ENCODE measurements around the gene ARHGAP32. TPM values are rescaled to one million over a fixed set of nuclear protein-coding genes. Genes with fewer than 3 reads are reported as not detected.

ARHGAP32 gene
- total and polyA plus RNA-seq, 2 donors (not counting 1 experiment from before 2014, with no cell fraction given): 4.0 to 9.6 TPM

DNA sequence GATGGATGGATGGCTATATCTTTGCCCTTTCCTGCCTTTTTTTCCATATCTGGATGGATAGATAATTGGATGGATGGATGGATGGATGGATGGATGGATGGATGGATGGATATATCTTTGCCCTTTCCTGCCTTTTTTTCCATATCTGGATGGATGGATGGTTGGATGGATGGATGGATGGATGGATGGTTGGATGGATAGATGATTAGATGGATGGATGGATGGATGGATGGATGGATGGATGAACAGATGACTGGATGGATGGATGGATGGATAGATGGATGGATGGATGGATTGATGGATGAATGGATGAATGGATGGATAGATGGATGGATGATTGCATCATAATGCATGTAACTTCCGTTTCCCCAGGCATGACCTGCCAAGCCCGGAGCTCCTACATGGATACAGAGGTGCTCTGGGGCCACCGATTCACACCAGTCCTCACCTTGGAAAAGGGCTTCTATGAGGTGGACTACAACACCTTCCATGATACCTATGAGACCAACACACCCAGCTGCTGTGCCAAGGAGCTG is 276.0 kb downstream of the ARHGAP32 start:
- Histone ChIP-seq H3K36me3 (ENCODE audit: control insufficient read depth, insufficient read depth, low read length) (no peaks in the 10 kb centered on the region), H2AFZ (ENCODE audit: low read length) (no peak overlapping the region), H3K4me3 (replicated peaks in 1 of 4; ENCODE audit: control extremely low read depth in 1 of 4, insufficient read depth in 1 of 4, low read depth in 3 of 4, low read length in 4 of 4) (no peak overlapping the region), H3K27me3 (ENCODE audit: control insufficient read depth, insufficient read depth, low read length) (peaks cover 3% of the 10 kb centered on the region), H3K79me2 (ENCODE audit: control insufficient read depth, insufficient read depth, low read length) (no peaks in the 10 kb centered on the region), H3K4me1 (ENCODE audit: control insufficient read depth, extremely low read depth, insufficient read depth, low read length) (no peaks in the 10 kb centered on the region), H3K9me3 (ENCODE audit: control insufficient read depth, insufficient read depth, low read depth, low read length) (no peaks in the 10 kb centered on the region), H3K4me2 (ENCODE audit: extremely low read depth, insufficient read depth, low read length) (no peak overlapping the region), H3K9ac (ENCODE audit: insufficient read depth, low read length) (no peak overlapping the region), H4K20me1 (ENCODE audit: control insufficient read depth, extremely low read depth, insufficient read depth, low read length) (no peaks in the 10 kb centered on the region), H3K27ac (ENCODE audit: insufficient read depth, low read length) (no peak overlapping the region)
- no peak for DNase-seq (ENCODE audit: low read depth in 2 of 2)
- TF ChIP-seq, protein P1, sequence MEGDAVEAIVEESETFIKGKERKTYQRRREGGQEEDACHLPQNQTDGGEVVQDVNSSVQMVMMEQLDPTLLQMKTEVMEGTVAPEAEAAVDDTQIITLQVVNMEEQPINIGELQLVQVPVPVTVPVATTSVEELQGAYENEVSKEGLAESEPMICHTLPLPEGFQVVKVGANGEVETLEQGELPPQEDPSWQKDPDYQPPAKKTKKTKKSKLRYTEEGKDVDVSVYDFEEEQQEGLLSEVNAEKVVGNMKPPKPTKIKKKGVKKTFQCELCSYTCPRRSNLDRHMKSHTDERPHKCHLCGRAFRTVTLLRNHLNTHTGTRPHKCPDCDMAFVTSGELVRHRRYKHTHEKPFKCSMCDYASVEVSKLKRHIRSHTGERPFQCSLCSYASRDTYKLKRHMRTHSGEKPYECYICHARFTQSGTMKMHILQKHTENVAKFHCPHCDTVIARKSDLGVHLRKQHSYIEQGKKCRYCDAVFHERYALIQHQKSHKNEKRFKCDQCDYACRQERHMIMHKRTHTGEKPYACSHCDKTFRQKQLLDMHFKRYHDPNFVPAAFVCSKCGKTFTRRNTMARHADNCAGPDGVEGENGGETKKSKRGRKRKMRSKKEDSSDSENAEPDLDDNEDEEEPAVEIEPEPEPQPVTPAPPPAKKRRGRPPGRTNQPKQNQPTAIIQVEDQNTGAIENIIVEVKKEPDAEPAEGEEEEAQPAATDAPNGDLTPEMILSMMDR (conservative IDR thresholded peaks at IDR 0.05 in 1 of 2, IDR thresholded peaks at IDR 0.05 in 1 of 2; ENCODE audit: low read depth in 1 of 2, low read length in 2 of 2): no peak
- no peak for TF ChIP-seq EZH2 (IDR thresholded peaks at IDR 0.05; ENCODE audit: low read length, missing control alignments)

DNA sequence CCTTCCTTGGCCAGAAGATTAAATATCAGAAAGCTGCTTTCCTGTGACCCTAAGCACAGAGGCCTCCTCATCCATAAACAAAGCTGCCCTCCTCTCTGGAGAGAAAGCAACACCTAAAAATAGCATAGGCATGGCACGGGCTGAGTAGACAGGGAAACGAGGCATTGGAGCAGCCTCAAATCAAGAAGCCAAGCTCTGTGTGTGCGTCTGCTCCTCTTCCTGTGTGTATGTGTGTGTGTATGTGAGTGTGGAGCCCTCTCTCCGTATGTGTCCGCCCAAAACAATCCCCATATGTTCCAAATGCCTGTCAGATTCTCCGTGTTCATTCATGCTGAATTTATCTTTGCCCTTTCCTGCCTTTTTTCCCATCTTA is 277.0 kb downstream of the ARHGAP32 start:
- H4K20me1 ChIP-seq (ENCODE audit: control insufficient read depth, extremely low read depth, insufficient read depth, low read length): no peaks in the 10 kb centered on the region
- H3K4me3 ChIP-seq (replicated peaks in 1 of 4; ENCODE audit: control extremely low read depth in 1 of 4, insufficient read depth in 1 of 4, low read depth in 3 of 4, low read length in 4 of 4): no peak overlapping the region
- no peak overlapping the region for H3K27ac ChIP-seq (ENCODE audit: insufficient read depth, low read length)
- no peak overlapping the region for H3K4me2 ChIP-seq (ENCODE audit: extremely low read depth, insufficient read depth, low read length)
- H3K79me2 ChIP-seq (ENCODE audit: control insufficient read depth, insufficient read depth, low read length): no peaks in the 10 kb centered on the region
- peaks cover 3% of the 10 kb centered on the region for H3K27me3 ChIP-seq (ENCODE audit: control insufficient read depth, insufficient read depth, low read length)
- no peaks in the 10 kb centered on the region for H3K9me3 ChIP-seq (ENCODE audit: control insufficient read depth, insufficient read depth, low read depth, low read length)
- no peak overlapping the region for H2AFZ ChIP-seq (ENCODE audit: low read length)
- no peak overlapping the region for H3K9ac ChIP-seq (ENCODE audit: insufficient read depth, low read length)
- no peaks in the 10 kb centered on the region for H3K4me1 ChIP-seq (ENCODE audit: control insufficient read depth, extremely low read depth, insufficient read depth, low read length)
- no peak for TF ChIP-seq EZH2 (IDR thresholded peaks at IDR 0.05; ENCODE audit: low read length, missing control alignments)
- TF ChIP-seq, protein P1 (conservative IDR thresholded peaks at IDR 0.05 in 1 of 2, IDR thresholded peaks at IDR 0.05 in 1 of 2; ENCODE audit: low read depth in 1 of 2, low read length in 2 of 2): no peak
- no peak for DNase-seq (ENCODE audit: low read depth in 2 of 2)
- no peaks in the 10 kb centered on the region for H3K36me3 ChIP-seq (ENCODE audit: control insufficient read depth, insufficient read depth, low read length)

Other genes with a start within 250 kb of the ARHGAP32 start
- gene TP53AIP1, start 249.5 kb downstream of the ARHGAP32 start, total RNA-seq: not detected in 2 replicates
- gene TP53AIP1, start 249.5 kb downstream of the ARHGAP32 start, polyA plus RNA-seq: not detected in 2 replicates
- not detected in 2 replicates for gene BARX2, start 183.5 kb upstream of the ARHGAP32 start, total RNA-seq
- not detected in 2 replicates for gene BARX2, start 183.5 kb upstream of the ARHGAP32 start, polyA plus RNA-seq

Measured in fibroblast of lung (primary cell).